Measurements from ENCODE around the gene ERFL.
A peak's percentile ranks its signal among the peaks of the same experiment; 100 is the strongest.

DNA sequence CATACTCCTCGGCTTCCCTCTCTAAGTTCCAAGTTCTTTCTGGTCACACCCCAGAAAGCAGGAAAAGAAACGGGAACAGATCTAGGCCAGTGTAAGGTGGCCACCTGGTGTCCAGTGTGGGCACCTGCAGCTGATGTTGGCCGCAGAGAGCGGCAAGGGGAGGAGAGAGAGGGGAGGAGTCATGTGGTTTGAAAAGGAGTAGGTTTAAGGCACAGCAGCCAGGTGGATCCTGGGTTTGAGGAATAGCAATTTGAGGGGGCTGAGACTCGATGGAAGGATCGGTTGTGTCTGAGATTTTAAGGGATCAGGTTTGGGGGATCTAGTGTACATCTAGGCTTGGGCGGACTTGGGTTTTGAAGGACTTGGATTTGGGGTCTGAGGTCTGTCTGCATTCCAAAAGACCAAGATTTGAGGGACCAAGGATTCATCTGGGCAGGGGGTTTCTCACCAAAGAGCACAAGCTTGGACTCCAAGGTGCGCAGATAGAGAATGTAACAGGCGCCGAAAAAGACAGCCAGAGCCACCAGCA, 29.7 kb upstream of the ERFL start:
- TF ChIP-seq, protein P1, sequence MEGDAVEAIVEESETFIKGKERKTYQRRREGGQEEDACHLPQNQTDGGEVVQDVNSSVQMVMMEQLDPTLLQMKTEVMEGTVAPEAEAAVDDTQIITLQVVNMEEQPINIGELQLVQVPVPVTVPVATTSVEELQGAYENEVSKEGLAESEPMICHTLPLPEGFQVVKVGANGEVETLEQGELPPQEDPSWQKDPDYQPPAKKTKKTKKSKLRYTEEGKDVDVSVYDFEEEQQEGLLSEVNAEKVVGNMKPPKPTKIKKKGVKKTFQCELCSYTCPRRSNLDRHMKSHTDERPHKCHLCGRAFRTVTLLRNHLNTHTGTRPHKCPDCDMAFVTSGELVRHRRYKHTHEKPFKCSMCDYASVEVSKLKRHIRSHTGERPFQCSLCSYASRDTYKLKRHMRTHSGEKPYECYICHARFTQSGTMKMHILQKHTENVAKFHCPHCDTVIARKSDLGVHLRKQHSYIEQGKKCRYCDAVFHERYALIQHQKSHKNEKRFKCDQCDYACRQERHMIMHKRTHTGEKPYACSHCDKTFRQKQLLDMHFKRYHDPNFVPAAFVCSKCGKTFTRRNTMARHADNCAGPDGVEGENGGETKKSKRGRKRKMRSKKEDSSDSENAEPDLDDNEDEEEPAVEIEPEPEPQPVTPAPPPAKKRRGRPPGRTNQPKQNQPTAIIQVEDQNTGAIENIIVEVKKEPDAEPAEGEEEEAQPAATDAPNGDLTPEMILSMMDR (IDR thresholded peaks at IDR 0.05; ENCODE audit: control extremely low read depth in 1 of 3, insufficient read depth in 1 of 3, low read depth in 1 of 3, low read length in 3 of 3), result peak; percentile 86 to 96 (median 95)
- TF ChIP-seq CHD2 (IDR thresholded peaks at IDR 0.05; ENCODE audit: low read length), result no peak

Measured in H1 (cell line).